Natural killer cell (primary cell): Measurements from ENCODE around the gene KRTDAP. TPM values are rescaled to one million over a fixed set of nuclear protein-coding genes. Genes with fewer than 3 reads are reported as not detected.
"Not testable (repeated sequence)": the region's sequence is repeated elsewhere in the genome, so short reads cannot be mapped to it uniquely, and the experiment has no call there.

ENCODE experiments used
- ATAC-seq, 3 donors: fragments of 150-1000 bp in 2 of 3; fragments of 200-7000 bp in 1 of 3; cut with Tn5 transposase; 1 replicate in 1 of 3; 2 replicates in 2 of 3; pipeline ENCODE4 v1.10.0; 2021; ENCODE audit warnings: mild to moderate bottlenecking in 2 of 3, moderate library complexity in 2 of 3
- DNase-seq, 2 donors: peaks; one replicate each; pipeline versions ENCODE4 v3.0.0 to v3.0.0-alpha.2; 2013 to 2021; ENCODE audit warnings: mixed read lengths in 1 of 2
- H3K27ac ChIP-seq: one replicate; pipeline ENCODE4 v1.5.1; 2013; ENCODE audit warnings: mild to moderate bottlenecking, low read length
- H3K27me3 ChIP-seq: one replicate; pipeline ENCODE4 v1.6.1; 2013; ENCODE audit warnings: low read length; ENCODE audit not compliant: control insufficient read depth, insufficient read depth
- H3K36me3 ChIP-seq: one replicate; pipeline ENCODE4 v1.6.1; 2013; ENCODE audit warnings: low read length; ENCODE audit not compliant: control insufficient read depth, insufficient read depth
- H3K4me1 ChIP-seq: one replicate; pipeline ENCODE4 v1.6.1; 2013; ENCODE audit warnings: low read length; ENCODE audit not compliant: control insufficient read depth, insufficient read depth
- H3K4me3 ChIP-seq: one replicate; pipeline ENCODE4 v1.5.1; 2013; ENCODE audit warnings: low read length
- H3K9me3 ChIP-seq: one replicate; pipeline ENCODE4 v1.6.1; 2013; ENCODE audit warnings: low read length; ENCODE audit not compliant: control insufficient read depth, insufficient read depth
- H3K27ac Mint-ChIP-seq, 2 donors: one replicate each; pipeline ENCODE4 v1.8.0; 2022; ENCODE audit warnings: mild to moderate bottlenecking in 2 of 2, mixed read lengths in 2 of 2, moderate library complexity in 1 of 2
- H3K27me3 Mint-ChIP-seq, 2 donors: one replicate each; pipeline ENCODE4 v1.8.0; 2022; ENCODE audit warnings: low read depth in 2 of 2, mixed read lengths in 2 of 2
- H3K36me3 Mint-ChIP-seq: one replicate; pipeline ENCODE4 v1.8.0; 2022; ENCODE audit warnings: mixed read lengths
- H3K4me1 Mint-ChIP-seq, 2 donors: one replicate each; pipeline ENCODE4 v1.8.0; 2022; ENCODE audit warnings: mixed read lengths in 2 of 2
- H3K4me3 Mint-ChIP-seq: one replicate; pipeline ENCODE4 v1.8.0; 2022; ENCODE audit warnings: mild to moderate bottlenecking, moderate library complexity, mixed read lengths
- H3K9me3 Mint-ChIP-seq, 2 donors: one replicate each; pipeline ENCODE4 v1.8.0; 2022; ENCODE audit warnings: mixed read lengths in 2 of 2
- CTCF ChIP-seq: fragments of 200-600 bp; IDR thresholded peaks from one replicate; pipeline ENCODE4 v1.8.0; 2022; ENCODE audit warnings: antibody characterized with exemption
- WGBS: methylation state at CpG from one replicate; pipeline ENCODE4 v1.1.7; 2013; ENCODE audit warnings: missing lambda C conversion rate; ENCODE audit not compliant: insufficient coverage; 5-methylcytosine and 5-hydroxymethylcytosine counted together
- intact Hi-C: fragments of 100-400 bp; cut with micrococcal nuclease; formaldehyde crosslinking; loops from one replicate; pipeline ENCODE4 v1.14.2; 2022
- total RNA-seq, 4 donors: library from RNA; stranded (reverse); fragments of 120-200 nt in 1 of 4; gene quantifications; one replicate each; pipeline versions ENCODE4 v1.2.3 to v1.2.4, GENCODE V29; 2013 to 2022

The KRTDAP gene
- total RNA-seq, 3 donors from 2014 or later (not counting 1 experiment from before 2014, with no cell fraction given), result not detected

GRCh38 chr19:35462476-35462953 lies 27.7 kb downstream of the KRTDAP start:
- H3K36me3 ChIP-seq, result no peaks in the 10 kb centered on the region
- TF ChIP-seq CTCF, result no peak
- Mint-ChIP-seq H3K27ac (peak overlapping the region; percentile 90 to 93), H3K36me3 (no peaks in the 10 kb centered on the region), H3K4me1 (peaks cover 29 to 30% of the 10 kb centered on the region in 2 donors), H3K27me3 (no peaks in the 10 kb centered on the region), H3K4me3 (peak overlapping the region; percentile 83), H3K9me3 (no peaks in the 10 kb centered on the region)
- intact Hi-C loops, result loop anchor here (1.0 to 10.0 kb wide), 4 partner anchors 16 to 198 kb away; partner anchors contain the start of gene USF2
- peak; percentile 89 to 96 (median 90) for ATAC-seq
- peaks cover 60% of the 10 kb centered on the region for H3K4me1 ChIP-seq
- peak; percentile 54 to 89 for DNase-seq
- peak overlapping the region; percentile 88 for H3K27ac ChIP-seq
- 0% methylated on average over 6 of the region's 6 CpGs for WGBS
- no peak overlapping the region for H3K4me3 ChIP-seq
- H3K27me3 ChIP-seq, result no peaks in the 10 kb centered on the region
- H3K9me3 ChIP-seq, result no peaks in the 10 kb centered on the region

GRCh38 chr19:35461788-35462187 lies 28.5 kb downstream of the KRTDAP start:
- DNase-seq, ATAC-seq, H3K36me3 ChIP-seq, H3K4me3 ChIP-seq, H3K36me3 Mint-ChIP-seq, H3K9me3 ChIP-seq, H3K4me3 Mint-ChIP-seq, H3K27me3 ChIP-seq, H3K9me3 Mint-ChIP-seq, H3K27me3 Mint-ChIP-seq: not testable (repeated sequence)
- peak overlapping the region; percentile 90 to 93 for H3K27ac Mint-ChIP-seq
- H3K4me1 ChIP-seq, result peaks cover 60% of the 10 kb centered on the region
- peaks cover 29 to 30% of the 10 kb centered on the region in 2 donors for H3K4me1 Mint-ChIP-seq
- intact Hi-C loops, result loop anchor here (1.0 to 10.0 kb wide), 4 partner anchors 15 to 197 kb away; partner anchors contain the start of gene USF2
- peak overlapping the region; percentile 88 for H3K27ac ChIP-seq

GRCh38 chr19:35461060-35461459 lies 29.2 kb downstream of the KRTDAP start:
- 91% methylated on average over 9 of the region's 9 CpGs for WGBS
- Histone ChIP-seq H3K4me3 (no peak overlapping the region), H3K36me3 (no peaks in the 10 kb centered on the region), H3K9me3 (no peaks in the 10 kb centered on the region), H3K27ac (no peak overlapping the region), H3K4me1 (peaks cover 60% of the 10 kb centered on the region), H3K27me3 (no peaks in the 10 kb centered on the region)
- peak overlapping the region; percentile 49 to 60 for H3K27ac Mint-ChIP-seq
- DNase-seq (no peak), ATAC-seq (no peak)
- peaks cover 29 to 30% of the 10 kb centered on the region in 2 donors for H3K4me1 Mint-ChIP-seq
- H3K4me3 Mint-ChIP-seq, result peak overlapping the region; percentile 47
- no peaks in the 10 kb centered on the region for H3K9me3 Mint-ChIP-seq
- TF ChIP-seq CTCF, result no peak
- intact Hi-C loops, result loop anchor here (10.0 kb wide), 1 partner anchor 196 kb away; the partner anchor contains the start of gene USF2
- no peaks in the 10 kb centered on the region for H3K36me3 Mint-ChIP-seq
- no peaks in the 10 kb centered on the region for H3K27me3 Mint-ChIP-seq

GRCh38 chr19:35460608-35461007 lies 29.7 kb downstream of the KRTDAP start:
- Mint-ChIP-seq H3K4me3 (peak overlapping the region; percentile 47), H3K9me3 (no peaks in the 10 kb centered on the region), H3K4me1 (peaks cover 29 to 30% of the 10 kb centered on the region in 2 donors), H3K36me3 (no peaks in the 10 kb centered on the region), H3K27me3 (no peaks in the 10 kb centered on the region), H3K27ac (peak overlapping the region; percentile 49 to 60)
- Histone ChIP-seq H3K36me3 (no peaks in the 10 kb centered on the region), H3K9me3 (no peaks in the 10 kb centered on the region), H3K4me3 (no peak overlapping the region), H3K27me3 (no peaks in the 10 kb centered on the region), H3K4me1 (peaks cover 63% of the 10 kb centered on the region), H3K27ac (no peak overlapping the region)
- no peak for ATAC-seq
- intact Hi-C loops, result loop anchor here (10.0 kb wide), 1 partner anchor 196 kb away; the partner anchor contains the start of gene USF2
- 80% methylated on average over 5 of the region's 10 CpGs for WGBS
- no peak for TF ChIP-seq CTCF
- DNase-seq, result no peak
